Right ventricle myocardium inferior (tissue), 1 donor: ENCODE results near the gene BRSK1. TPM values are rescaled to one million over a fixed set of nuclear protein-coding genes. Genes with fewer than 3 reads are reported as not detected.

Experiments
- ATAC-seq: fragments of 200-7000 bp; cut with Tn5 transposase; one replicate; pipeline ENCODE4 v1.9.1; 2020; ENCODE audit warnings: mild to moderate bottlenecking, moderate library complexity
- DNase-seq: peaks from one replicate; pipeline ENCODE4 v3.0.0; 2021; ENCODE audit errors: missing footprints
- intact Hi-C: fragments of 100-400 bp; cut with DNase I; formaldehyde crosslinking; loops from one replicate; pipeline ENCODE4 v1.11.0; 2022
- long read RNA-seq: library from polyadenylated mRNA; unstranded; transcript quantifications from one replicate; pipeline ENCODE4 v2.0.0, GENCODE V29; 2021
- total RNA-seq: library from RNA; stranded (reverse); fragmentation: NEBNext Ultra II Directional; extraction: Animal tissue kit (Norgen Biotek cat#: 25700); gene quantifications from one replicate; pipeline ENCODE4 v1.2.1, GENCODE V29; 2021
- donor health status: DM: no; HTN: yes; CAD: no; lungs with severe emphysema.

The BRSK1 gene
- 2.4 TPM for total RNA-seq
- long read RNA-seq, result 0 reads

DNA sequence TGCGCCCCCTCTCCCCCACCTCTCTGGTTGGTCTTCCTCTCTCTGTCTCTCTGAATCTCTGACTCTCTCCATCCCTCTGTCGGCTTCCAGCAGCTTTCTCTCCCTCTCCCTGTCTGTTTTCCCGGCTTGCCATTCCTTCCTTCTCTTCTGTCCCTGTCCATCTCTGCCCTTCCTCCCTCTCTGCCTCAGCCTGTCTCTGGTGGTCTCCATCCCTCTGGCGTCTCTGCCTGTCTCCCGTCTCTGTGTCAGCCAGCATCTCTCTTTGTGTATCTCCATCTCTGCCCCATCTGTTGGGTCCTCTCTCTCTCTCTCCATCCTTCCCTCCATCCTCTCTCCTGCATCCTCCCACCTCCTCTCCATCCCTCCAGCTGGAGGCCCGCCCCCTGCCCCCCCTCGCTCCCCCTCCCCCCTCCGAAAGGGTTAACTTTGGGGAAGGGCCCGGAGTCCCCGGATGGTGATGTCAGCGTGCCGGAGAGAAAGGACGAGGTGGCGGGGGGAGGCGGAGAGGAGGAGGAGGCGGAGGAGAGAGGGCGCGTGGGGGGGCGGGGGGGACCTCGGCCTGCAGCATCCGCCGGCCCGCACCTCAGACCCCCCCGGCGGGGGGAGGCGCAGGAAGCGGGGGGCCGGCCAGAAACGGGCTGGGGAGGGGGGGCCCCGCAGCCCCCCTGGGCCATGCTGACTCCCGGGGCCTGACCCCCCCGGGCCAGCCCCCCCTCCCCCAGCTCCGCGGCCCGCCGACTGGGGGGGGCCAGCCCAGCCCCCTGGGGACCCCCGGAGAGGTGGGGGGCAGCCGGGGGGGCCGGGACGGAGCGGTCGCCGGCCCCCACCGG lies at the start of gene BRSK1:
TSS of gene BRSK1 (plus strand) at position 450 of the 830 bp plus-strand sequence. CDS start 446 bp downstream, outside the sequence.
- ATAC-seq, result no peak
- intact Hi-C loops, result no loop called here
- no peak for DNase-seq

DNA sequence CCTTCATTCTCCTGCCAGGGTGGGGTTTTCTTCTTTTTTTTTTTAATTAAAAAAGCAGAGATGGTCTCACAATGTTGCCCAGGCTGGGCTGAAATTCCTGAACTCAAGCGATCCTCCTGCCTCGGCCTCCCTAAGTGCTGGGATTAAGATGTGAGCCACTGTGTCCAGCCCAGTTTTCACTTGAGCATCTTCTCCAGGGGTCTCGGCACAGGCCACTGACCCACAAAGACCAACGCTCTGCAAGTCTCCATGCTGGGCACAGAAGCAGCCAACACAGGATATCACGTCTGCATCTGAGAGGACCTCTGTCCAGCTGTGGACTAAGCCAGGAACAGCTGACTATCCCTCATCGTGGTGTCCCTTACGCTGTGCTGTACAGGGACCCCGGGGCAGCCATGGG lies 45.8 kb upstream of the BRSK1 start:
- intact Hi-C loops, result no loop called here
- no peak for ATAC-seq
- DNase-seq, result no peak

DNA sequence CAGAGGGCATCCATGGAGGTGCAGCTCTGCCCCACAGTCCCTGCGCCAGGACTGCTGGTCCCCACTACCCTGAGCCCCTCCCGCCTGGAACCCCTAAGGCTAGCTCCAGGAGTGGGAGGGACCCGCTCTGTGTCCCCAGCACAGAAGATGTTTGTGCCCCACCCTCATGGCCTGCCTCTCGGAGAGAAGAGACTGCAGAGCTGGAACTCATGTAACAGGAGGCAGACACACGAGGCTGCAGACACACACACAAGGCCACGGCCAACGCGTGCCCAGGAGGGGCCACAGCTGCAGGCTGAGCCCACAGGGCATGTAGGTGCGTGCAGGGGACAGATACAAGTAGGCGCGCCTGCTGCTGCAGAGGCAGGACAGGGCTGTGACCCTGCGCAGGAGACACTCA lies 44.8 kb upstream of the BRSK1 start:
- ATAC-seq, result no peak
- DNase-seq, result no peak
- intact Hi-C loops, result no loop called here

DNA sequence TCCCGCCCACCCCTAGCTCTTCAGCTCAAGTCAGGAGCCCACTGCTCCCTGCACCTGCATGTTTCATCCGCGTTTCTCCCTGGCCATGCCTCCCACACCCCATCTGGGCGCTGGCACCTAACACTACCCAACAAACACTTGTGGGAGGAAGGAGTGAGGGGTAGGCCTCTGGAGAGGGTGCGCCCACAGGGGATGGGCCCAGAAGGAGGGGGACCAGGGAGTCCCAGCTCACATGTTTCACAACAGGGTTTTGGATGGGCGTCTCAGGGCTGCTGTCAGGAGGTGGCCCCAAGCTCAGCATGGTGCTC lies 43.1 kb upstream of the BRSK1 start:
- DNase-seq (no peak), ATAC-seq (no peak)
- intact Hi-C loops, result no loop called here

DNA sequence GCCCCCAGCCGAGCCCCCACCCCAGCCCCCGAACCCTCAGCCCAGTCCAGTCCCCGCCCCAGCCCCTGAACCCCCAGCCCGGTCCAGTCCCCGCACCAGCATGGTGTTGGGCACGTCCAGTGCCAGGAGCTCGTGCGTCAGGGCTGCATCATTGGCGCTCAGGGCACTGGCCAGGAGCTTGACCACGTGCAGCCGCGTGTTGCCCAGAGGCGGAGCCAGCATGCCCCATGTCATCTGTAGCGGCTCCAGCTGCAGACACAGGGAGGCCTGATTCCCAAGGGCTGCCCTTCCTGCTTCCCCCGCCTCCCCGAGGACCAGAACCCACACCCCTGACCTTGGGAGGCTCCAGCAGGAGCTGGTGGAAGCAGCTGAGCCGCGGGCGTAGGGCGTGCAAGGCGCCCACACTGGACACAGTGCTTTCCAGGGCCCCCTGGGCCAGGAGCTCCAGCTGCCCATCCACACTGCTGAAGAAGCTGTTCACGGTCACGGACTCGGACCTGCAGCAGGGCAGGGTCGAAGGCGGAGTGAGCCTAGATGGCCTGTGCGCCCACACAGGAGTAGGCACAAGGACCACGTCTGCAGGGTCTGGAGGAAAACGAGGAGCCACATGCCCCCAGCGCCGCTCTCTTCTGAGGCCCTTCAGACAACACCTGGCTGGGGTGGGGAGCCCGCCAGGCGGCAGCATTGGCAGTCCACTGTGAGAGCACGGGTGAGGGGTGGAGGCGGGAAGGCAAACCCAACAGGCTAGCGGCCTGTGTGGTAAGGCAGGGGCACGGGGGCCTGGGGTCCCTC lies 42.5 kb upstream of the BRSK1 start:
- ATAC-seq (no peak), DNase-seq (no peak)
- intact Hi-C loops, result no loop called here

DNA sequence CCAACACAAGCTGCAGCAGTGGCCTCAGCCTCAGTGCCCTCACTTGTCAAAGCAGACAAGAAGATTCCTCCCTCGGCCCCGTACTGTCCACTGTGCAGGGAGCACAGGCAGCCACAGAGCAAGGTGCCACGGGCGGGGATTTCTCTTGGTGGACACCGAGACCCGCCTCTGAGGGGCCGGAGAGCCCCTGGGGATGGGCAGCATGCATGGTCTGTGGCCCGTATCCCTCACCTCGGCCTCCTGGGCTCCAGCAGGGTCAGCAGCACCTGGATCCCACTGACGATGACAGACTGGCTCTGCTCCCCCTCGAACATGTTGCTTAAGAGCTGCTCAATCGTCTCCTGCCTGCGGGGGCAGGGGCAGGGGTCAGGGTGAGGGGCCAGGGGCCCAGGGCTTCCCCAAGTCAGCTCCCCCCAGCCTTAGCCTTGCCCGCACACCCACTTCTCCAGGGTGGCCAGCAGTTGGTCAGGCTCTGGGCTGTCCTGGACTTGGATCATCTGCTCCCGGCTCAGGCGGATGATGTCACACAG lies 41.8 kb upstream of the BRSK1 start:
- DNase-seq, result no peak
- intact Hi-C loops, result no loop called here
- no peak for ATAC-seq

DNA sequence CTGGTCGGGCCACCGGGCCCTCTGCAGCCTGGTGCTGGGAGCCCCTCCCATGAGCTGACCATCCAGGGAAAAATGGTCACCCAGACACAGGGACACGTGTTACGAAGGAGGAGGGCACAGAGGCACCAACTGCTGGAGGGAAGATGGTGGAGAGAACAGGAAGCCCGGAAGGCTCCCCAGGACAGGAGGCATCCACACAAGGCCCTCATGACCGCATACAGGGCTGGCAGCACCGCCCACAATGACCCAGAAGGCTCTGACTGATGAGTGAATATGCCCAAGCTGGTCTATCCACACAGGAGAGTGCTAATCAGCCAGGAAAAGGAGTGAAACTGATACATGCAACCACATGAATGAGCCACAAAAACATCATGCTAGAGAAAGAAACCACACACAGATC lies 41.3 kb upstream of the BRSK1 start:
- no peak for ATAC-seq
- intact Hi-C loops, result no loop called here

DNA sequence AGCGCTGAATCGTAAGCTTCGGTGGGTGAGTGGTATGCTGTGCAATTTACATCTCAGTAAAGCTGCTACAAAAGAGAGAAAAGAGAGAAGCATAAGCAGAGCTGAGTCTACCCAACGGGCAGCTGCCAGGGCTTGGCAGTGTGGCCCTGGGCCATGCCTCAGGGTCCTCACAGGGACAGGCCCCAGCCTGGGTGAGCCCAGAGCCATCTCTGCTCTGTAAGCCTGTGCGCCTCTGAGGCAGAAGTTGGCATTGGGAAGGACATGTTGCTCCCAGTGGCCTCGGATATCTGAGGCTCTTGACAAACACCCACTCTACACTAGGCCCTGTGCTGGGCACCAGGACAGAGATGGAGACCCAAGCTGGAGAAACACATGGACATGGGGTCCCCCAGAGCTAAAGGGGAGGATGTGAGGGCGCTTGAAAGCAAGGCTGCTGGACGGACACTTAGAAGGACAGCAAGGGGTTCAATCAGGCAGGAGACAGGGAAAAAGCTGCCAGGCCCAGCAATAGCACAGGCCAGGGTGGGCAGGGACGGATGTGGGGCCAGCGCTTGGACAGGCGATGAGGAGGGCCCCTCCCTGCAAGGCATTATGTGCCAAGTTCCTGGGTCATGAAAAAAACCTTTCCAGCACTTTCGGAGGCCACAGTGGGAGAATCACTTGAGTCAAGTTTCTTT lies 39.7 kb upstream of the BRSK1 start:
- no peak for ATAC-seq
- no peak for DNase-seq
- intact Hi-C loops, result no loop called here

More for the DNA sequence above, 41.3 kb upstream of the BRSK1 start:
- DNase-seq, result no peak

DNA sequence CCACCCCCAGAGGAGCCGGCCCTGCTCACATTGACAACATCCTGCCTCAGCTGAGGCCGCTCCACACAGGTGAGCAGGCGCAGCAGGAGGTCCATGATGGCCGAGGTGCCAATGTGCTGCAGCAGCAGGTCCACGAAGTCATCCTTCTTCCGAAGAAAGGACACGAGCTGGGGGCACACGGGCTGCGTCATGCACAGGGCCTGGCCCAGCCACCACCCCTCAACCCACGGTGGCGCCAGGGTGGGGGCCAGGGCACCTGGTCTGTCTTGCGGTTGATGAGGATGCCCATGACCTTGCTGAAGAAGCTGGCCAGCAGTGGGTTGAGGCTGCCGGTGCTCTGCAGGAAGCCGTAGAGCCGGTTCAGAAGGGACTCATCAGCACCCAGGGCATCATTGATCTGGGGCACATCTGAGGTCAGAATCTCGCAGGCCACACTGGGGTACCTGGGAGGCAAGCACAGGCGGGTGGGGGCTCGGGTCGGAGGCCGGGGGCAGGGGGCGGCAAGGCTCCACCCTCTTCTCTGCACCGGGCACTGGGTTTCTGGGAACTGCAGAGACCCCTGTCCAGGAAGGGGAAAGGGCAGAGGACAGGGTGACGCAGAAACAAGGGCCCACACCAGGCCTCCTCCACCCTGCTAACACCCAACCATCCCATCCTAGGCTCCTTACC lies 38.4 kb upstream of the BRSK1 start:
- ATAC-seq (no peak), DNase-seq (no peak)
- intact Hi-C loops, result no loop called here

DNA sequence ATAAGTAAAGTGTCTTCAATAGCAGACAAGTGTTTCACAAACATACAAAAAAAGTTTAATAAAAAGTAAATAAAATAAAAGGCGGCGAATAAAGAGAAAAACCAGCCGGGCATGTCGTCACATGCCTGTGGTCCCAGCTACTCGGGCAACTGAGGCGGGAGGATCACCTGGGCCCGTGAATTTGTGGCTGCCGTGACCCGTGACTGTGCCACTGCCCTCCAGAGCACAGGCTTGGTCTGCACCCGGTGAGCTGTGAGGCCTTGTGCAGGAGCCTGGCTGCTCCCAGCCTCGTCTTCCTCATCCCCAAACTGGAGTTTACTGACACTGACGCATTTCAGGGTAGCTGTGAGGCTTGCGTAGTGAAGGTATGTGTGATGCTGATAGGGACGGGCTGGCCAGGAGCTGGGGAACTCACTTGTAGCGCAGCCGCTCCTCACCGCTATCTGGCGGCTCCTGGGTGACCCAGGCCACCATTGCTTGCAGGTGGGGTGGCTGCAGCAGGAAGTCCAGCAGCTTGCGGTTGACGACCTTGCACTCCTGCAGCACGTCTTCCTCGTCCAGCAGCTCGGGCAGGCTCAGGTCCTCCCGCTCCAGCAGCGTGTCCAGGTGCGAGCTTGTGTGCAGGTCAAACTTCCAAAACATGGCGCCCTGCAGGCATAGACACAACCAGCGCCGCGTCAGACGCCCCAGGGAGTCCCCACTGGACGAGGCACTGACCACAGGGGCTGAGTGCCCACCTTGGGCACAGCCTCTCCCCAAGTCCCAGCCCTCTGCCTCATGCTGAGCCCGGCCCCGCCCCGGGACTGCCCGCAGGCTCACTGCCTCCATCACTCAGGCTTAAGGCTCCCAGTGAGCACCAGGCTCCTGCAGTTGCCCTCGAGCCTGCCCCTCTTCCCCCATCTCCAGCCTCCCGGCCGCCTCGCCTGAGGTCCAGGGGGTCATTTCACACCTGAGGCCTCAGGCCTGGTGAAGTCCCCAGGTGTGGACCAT lies 37.0 kb upstream of the BRSK1 start:
- intact Hi-C loops, result no loop called here
- DNase-seq, result no peak
- no peak for ATAC-seq

DNA sequence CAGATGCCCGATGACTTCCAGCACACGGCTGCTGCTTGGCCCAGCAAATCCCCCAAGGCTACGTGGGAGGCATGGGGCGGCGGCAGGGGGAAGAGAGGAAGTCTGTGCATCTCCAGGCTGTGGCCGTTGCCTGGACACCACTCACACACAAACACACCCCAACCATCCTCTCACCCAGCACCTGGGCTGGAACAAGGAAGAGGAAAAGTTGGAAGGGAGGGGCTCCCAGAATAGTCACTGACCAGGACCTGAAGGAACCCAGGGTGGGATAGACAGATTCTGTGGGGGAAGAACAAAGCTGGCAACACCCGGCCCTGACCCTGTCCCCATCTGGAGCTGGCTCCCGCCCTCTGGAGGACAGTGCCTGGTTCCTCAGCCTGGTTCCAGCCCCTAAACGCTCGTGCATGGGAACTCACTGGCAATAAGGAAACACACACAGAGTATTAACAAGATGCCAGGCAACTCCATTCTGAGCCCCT lies 36.1 kb upstream of the BRSK1 start:
- intact Hi-C loops, result no loop called here
- DNase-seq (no peak), ATAC-seq (peak; percentile 68)

DNA sequence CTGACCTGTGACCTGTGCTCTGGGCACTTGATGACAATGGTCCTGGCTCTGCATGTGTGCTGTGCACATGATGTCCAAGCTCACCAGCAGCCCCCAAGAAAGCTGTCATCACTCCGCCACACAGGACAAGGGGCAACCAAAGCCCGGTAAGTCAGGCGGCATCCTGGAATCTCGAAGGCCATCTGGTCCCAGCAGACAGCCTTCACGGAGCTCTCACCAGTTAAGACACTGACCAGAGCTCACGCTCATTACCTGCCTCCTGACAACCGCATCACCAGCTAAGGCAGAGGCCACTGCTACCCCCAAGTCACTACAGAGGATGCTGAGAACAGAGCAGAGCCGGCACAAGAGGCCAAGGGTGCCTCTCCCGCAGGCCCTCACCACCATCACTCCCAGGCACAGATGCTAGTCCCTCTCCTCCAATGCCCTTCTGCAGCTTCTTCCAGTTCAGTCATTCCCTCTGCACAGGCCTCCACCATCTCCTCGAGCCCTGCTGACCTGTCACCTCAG lies 35.6 kb upstream of the BRSK1 start:
- DNase-seq, result no peak
- no peak for ATAC-seq
- intact Hi-C loops, result no loop called here

DNA sequence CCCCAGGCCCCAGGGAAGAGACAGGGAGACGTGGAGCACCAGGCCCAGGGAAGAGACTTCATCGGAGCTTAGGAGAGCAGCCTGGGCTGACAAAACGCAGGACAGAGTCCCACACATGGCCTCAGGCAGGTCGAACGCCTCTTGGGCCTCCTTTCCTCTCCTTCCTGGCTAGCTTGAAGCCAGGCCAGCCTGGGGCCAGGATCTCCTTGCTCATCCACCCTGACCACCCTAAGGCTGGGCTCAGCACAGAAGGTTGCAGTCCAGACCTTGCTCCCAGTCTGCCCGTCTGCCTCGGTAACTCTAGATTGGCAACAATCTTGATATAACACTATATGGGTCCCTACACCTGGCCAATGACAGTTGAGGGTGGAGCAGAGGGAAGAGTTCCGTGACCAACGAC lies 35.1 kb upstream of the BRSK1 start:
- intact Hi-C loops, result no loop called here
- ATAC-seq (no peak), DNase-seq (no peak)

DNA sequence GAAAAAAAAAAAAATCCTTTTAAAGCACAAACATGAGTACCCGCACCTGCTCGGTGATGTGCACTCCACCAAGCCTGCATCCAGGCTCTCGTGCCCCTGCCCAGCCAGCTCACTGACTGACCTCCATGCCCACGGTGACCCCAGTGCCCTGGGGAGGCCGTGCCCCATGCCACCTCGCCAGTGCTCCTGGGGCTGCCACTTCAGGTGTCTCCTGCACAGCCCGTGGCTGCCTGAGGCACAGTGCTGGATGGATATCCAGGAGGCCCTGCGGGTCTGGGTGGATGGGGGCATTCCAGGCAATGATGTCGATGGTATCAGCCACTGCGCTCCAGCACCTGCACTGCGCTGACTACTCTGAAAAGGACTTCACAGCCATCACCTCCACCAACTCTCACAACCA lies 34.0 kb upstream of the BRSK1 start:
- DNase-seq (no peak), ATAC-seq (no peak)
- intact Hi-C loops, result no loop called here

DNA sequence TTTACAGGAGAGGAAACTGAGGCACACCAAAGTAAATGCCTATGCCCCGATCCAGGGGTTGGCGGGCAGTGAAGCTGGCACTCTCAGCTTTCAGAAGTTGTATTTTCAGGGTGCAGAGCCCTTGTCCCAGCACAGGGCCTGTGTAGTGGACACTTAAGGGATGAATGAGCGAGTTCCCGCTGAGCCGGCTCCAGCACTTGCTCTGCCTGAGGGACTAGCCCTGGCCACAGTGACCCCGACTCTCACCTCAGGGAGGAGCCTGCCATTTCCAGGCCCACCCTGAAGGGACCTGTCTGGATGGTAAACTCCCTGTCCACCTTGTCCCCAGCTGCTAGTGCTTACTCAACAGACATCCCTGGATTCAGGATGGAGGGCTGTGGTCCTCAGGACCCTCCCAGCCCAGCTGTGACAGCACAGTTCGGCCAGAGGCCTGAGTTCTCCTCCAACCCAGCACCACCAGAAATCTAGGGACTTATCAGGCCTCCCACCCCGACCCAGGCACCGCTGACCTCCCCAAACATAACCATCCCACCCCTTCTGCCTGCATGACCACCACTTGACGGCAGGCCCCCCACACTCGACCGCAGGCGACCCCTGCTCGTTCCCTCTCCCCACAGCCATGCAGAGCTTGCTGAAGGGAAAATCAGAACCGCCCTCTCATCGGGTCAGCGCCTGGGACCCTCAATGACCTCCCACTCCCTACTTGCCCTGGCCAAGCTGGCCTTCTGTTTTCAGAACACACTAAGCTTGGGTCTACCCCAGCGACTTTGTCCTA lies 33.3 kb upstream of the BRSK1 start:
- ATAC-seq (no peak), DNase-seq (no peak)
- intact Hi-C loops, result no loop called here

DNA sequence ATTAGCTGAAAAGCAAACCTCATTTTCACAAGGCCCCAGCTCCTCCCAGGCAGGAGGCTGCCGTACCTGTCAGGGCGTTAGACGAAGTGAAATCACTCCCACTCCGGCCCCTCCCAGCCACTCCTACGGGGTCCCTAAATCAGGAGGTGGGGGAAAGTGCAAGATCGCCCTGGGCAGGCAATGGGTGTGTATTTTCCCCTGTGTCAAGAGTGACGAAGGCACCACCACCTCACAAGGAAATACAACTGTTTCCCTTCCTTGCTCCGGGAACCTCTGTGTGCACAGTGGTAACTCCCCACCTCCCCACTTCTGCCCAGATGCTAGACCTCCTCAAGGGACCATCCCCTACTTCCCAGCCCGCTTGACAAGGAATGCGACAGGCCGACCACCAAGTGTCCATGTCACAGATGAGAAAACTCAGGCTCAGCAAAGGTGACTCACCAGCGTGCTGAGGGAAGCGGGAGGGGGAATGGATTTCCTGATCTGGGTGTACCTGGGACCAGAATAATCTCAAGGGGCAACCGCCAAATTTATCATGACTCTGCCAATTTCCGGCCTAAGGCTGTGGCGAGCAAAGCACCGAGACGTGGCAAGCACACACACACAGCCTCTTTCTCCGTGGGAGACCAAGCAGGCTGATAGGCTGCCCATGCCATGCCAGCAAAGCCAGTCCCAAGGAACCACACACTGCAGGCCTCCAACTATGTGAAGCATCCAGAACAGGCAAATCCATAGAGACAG lies 32.3 kb upstream of the BRSK1 start:
- intact Hi-C loops, result no loop called here
- ATAC-seq (no peak), DNase-seq (no peak)
